T-cell (primary cell): ENCODE data around the gene DCAF7. TPM values are rescaled to one million over a fixed set of nuclear protein-coding genes. Genes with fewer than 3 reads are reported as not detected.

Experiments
- ATAC-seq, 4 experiments: fragments of 200-7000 bp in 3 of 4; fragments of 150-1000 bp in 1 of 4; cut with Tn5 transposase; replicated peaks in 1 of 4; 1 replicate in 3 of 4; 2 replicates in 1 of 4; pipeline ENCODE4 v1.10.0; 2021; ENCODE audit warnings: moderate library complexity in 3 of 4, mild to moderate bottlenecking in 2 of 4, moderate number of reproducible peaks in 1 of 4
- CTCF ChIA-PET, 2 donors: fragments of 300-600 bp; sonication (Branson Sonifier 250); formaldehyde crosslinking; loops; one replicate each; lab custom pipeline; 2022; ENCODE audit warnings: antibody characterized with exemption in 2 of 2; lab: Charles Lee
- POLR2A ChIA-PET, 2 donors: fragments of 300-600 bp; sonication (Branson Sonifier 250); formaldehyde crosslinking; loops; one replicate each; lab custom pipeline; 2022; ENCODE audit warnings: antibody characterized with exemption in 2 of 2; lab: Charles Lee
- DNase-seq, 35 experiments: peaks; one replicate each; pipeline versions ENCODE4 v3.0.0 to v3.0.0-alpha.2; 2013 to 2023
- H3K27ac ChIP-seq: one replicate; pipeline ENCODE4 v1.5.1; 2013; ENCODE audit warnings: low read length
- H3K27me3 ChIP-seq, 2 experiments: replicated peaks in 1 of 2; 1 replicate in 1 of 2; 2 replicates in 1 of 2; pipeline versions ENCODE4 v1.6.1 to v1.7.0; 2013; ENCODE audit warnings: low read length in 1 of 2, mixed read lengths in 1 of 2; ENCODE audit not compliant: control insufficient read depth in 2 of 2, insufficient read depth in 2 of 2; ENCODE audit errors: extremely low read depth in 1 of 2
- H3K36me3 ChIP-seq, 2 donors: 1 replicate in 1 of 2; 2 replicates in 1 of 2; pipeline versions ENCODE4 v1.6.1 to v1.7.0; 2013; ENCODE audit warnings: low read length in 1 of 2; ENCODE audit not compliant: control insufficient read depth in 2 of 2, insufficient read depth in 1 of 2; ENCODE audit errors: extremely low read depth in 1 of 2
- H3K4me1 ChIP-seq, 2 experiments: 1 replicate in 1 of 2; 2 replicates in 1 of 2; pipeline versions ENCODE4 v1.6.1 to v1.7.0; 2013; ENCODE audit warnings: low read length in 2 of 2, mixed read lengths in 1 of 2; ENCODE audit not compliant: insufficient read depth in 2 of 2, control insufficient read depth in 1 of 2; ENCODE audit errors: extremely low read depth in 1 of 2
- H3K4me3 ChIP-seq, 2 donors: 1 replicate in 1 of 2; 2 replicates in 1 of 2; pipeline versions ENCODE4 v1.5.1 to v1.7.0; 2013; ENCODE audit warnings: mild to moderate bottlenecking in 2 of 2, low read length in 1 of 2, moderate library complexity in 1 of 2; ENCODE audit not compliant: control insufficient read depth in 1 of 2; ENCODE audit errors: extremely low read depth in 1 of 2
- H3K9me3 ChIP-seq: 2 replicates; pipeline ENCODE4 v1.7.0; 2013
- H3K27ac Mint-ChIP-seq, 2 donors: one replicate each; pipeline ENCODE4 v1.8.0; 2020 to 2021; ENCODE audit warnings: mild to moderate bottlenecking in 2 of 2, mixed read lengths in 2 of 2
- H3K27me3 Mint-ChIP-seq, 2 donors: one replicate each; pipeline ENCODE4 v1.8.0; 2021 to 2022; ENCODE audit warnings: mixed read lengths in 2 of 2
- H3K36me3 Mint-ChIP-seq: one replicate; pipeline ENCODE4 v1.8.0; 2021; ENCODE audit warnings: mixed read lengths
- H3K4me1 Mint-ChIP-seq, 3 donors: one replicate each; pipeline ENCODE4 v1.8.0; 2020 to 2022; ENCODE audit warnings: mixed read lengths in 3 of 3, mild to moderate bottlenecking in 1 of 3
- H3K4me3 Mint-ChIP-seq, 3 donors: one replicate each; pipeline ENCODE4 v1.8.0; 2020 to 2022; ENCODE audit warnings: mild to moderate bottlenecking in 3 of 3, mixed read lengths in 3 of 3, moderate library complexity in 3 of 3
- H3K9me3 Mint-ChIP-seq, 3 donors: one replicate each; pipeline ENCODE4 v1.8.0; 2020 to 2022; ENCODE audit warnings: mixed read lengths in 3 of 3
- WGBS: methylation state at CpG from one replicate; pipeline ENCODE4 v1.1.5; 2013; ENCODE audit warnings: missing lambda C conversion rate; ENCODE audit not compliant: insufficient coverage; 5-methylcytosine and 5-hydroxymethylcytosine counted together
- total RNA-seq, 35 experiments: library from RNA in 6 of 35; stranded (reverse) in 6 of 35; fragments of 120-200 nt in 1 of 35; gene quantifications; one replicate each; pipeline versions ENCODE4 v1.2.1 to v1.2.4 and lab custom pipeline; 2013 to 2026

Gene DCAF7
- total RNA-seq, 5 donors from 2014 or later (not counting 1 experiment from before 2014, with no cell fraction given), result 39.5 to 84.4 (median 74.8) TPM

DNA sequence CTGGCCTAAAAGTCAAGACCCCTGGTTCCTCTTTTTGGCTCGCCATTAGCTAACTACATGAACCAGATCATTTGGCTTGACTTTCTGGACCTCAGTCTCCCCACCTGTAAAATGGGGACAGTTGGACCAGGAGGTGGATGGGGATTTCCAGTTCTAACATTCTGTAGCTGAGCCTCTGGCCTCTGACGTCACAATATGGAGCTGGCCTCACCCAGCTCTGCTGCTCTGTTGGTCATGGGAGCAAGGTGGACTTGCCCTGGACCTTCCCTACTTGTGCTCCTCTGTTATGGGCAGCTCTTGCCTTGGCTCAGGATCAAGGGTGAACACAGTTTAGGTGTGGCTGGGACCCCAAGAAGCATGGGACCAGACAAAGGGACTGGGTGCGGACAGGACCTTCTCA lies 43.6 kb upstream of the DCAF7 start:
- Histone ChIP-seq H3K9me3 (no peaks in the 10 kb centered on the region), H3K4me1 (no peaks in the 10 kb centered on the region), H3K27ac (no peak overlapping the region), H3K27me3 (peaks cover 0 to 41% of the 10 kb centered on the region in 2 experiments), H3K36me3 (no peaks in the 10 kb centered on the region), H3K4me3 (no peak overlapping the region)
- WGBS, result 94% methylated on average over 2 of the region's 3 CpGs
- ATAC-seq (no peak), DNase-seq (no peak)
- Mint-ChIP-seq H3K9me3 (peaks cover 0 to 5% (median 0%) of the 10 kb centered on the region in 3 donors), H3K4me1 (no peaks in the 10 kb centered on the region), H3K27ac (no peak overlapping the region), H3K36me3 (peaks cover 2% of the 10 kb centered on the region), H3K27me3 (peaks cover 27 to 34% of the 10 kb centered on the region in 2 donors), H3K4me3 (no peak overlapping the region)
- ChIA-PET POLR2A (no interaction called here), CTCF (no interaction called here)

DNA sequence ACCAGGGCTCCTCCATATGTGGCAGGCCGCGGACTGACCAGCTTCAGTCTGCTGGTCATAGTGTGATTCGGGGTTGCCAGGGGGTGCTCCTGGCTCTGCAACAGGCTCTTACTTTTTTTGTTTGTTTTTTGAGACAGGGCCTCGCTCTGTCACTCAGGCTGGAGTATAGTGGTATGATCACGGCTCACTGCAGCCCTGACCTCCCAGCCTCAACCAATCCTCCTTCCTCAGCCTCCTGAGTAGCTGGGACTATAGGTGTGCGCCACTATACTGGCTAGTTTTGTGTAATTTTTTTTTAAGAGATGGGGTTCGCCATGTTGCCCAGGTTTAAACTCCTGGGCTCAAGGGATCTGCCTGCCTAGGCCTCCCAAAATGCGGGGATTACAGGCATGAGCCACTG lies 38.9 kb upstream of the DCAF7 start:
- CTCF ChIA-PET, result no interaction called here
- no peak overlapping the region for H3K27ac ChIP-seq
- no peaks in the 10 kb centered on the region for H3K4me1 ChIP-seq
- Mint-ChIP-seq H3K27me3 (peaks cover 0 to 17% of the 10 kb centered on the region in 2 donors), H3K4me3 (no peak overlapping the region), H3K4me1 (no peaks in the 10 kb centered on the region), H3K27ac (no peak overlapping the region), H3K36me3 (peaks cover 2% of the 10 kb centered on the region), H3K9me3 (no peaks in the 10 kb centered on the region)
- POLR2A ChIA-PET, result no interaction called here
- H3K9me3 ChIP-seq, result no peaks in the 10 kb centered on the region
- WGBS, result 100% methylated on average over 2 of the region's 8 CpGs
- no peak overlapping the region for H3K4me3 ChIP-seq
- DNase-seq (no peak), ATAC-seq (no peak)
- H3K36me3 ChIP-seq, result no peaks in the 10 kb centered on the region
- H3K27me3 ChIP-seq, result peaks cover 0 to 31% of the 10 kb centered on the region in 2 experiments

DNA sequence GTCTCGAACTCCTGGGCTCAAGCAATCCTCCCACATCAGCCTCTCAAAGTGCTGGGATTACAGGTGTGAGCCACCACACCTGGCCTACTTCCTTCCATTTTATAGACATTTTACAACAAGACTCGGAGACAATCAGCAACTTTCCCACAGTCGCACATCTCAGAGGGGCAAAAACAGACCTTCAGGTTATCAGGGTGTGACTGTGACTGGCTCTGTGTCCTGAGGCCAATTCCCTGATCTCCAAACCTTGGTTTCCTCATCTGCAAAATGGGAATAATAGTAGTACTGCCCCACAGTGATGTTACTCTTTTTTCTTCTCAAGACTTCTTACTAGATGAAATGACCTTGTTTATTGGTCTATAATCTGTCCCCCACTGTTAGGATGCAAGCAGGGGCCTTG lies 37.9 kb upstream of the DCAF7 start:
- POLR2A ChIA-PET, result interaction anchor here in 1 of 2 donors (0.6 kb wide), 1 partner anchor 670 kb away, joined by 5 read pairs; no protein-coding TSS in a partner anchor
- no peaks in the 10 kb centered on the region for H3K36me3 Mint-ChIP-seq
- H3K4me3 ChIP-seq, result no peak overlapping the region
- H3K27ac Mint-ChIP-seq, result no peak overlapping the region
- no peaks in the 10 kb centered on the region for H3K9me3 Mint-ChIP-seq
- no peaks in the 10 kb centered on the region for H3K4me1 ChIP-seq
- DNase-seq (no peak), ATAC-seq (no peak)
- no peak overlapping the region for H3K4me3 Mint-ChIP-seq
- CTCF ChIA-PET, result no interaction called here
- H3K27me3 ChIP-seq, result peaks cover under 1 to 28% of the 10 kb centered on the region in 2 experiments
- peaks cover 0 to 14% of the 10 kb centered on the region in 2 donors for H3K27me3 Mint-ChIP-seq
- H3K9me3 ChIP-seq, result no peaks in the 10 kb centered on the region
- H3K4me1 Mint-ChIP-seq, result no peaks in the 10 kb centered on the region
- H3K36me3 ChIP-seq, result no peaks in the 10 kb centered on the region
- WGBS, result 83% methylated on average over 2 of the region's 3 CpGs
- H3K27ac ChIP-seq, result no peak overlapping the region

DNA sequence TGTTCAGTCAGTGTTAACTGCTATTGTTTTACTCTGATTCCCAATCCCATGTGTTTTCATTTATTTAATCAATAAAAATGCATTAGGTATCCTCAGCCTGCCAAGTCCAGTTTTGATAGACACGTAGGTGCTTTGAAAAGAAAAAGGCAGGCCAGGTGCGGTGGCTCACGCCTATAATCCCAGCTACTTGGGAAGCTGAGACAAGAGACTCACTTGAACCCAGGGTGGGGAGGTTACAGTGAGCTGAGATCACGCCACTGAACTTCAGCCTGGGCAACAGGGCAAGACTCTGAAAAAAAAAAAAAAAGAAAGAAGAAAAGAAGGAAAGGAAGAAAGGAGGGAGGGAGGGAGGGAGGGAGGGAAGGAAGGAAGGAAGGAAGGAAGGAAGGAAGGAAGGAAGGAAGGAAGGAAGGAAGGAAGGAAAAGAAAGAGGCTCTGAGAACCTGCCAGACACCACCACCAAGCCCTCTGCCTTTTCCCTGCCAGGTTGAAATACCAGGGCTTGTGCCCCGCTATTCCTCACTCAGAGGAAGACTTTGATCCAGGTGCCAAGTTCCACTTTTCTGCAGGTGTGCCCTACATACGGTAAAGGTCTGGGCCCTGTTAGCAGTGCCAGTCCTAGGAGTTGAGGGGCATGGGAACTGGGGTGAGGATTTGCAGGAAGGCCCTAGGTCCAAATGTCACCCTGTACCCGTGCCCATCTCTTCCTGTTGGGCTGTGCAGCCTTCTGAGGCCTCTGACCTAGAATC lies 37.2 kb upstream of the DCAF7 start:
- H3K4me3 Mint-ChIP-seq, result no peak overlapping the region
- H3K4me1 ChIP-seq, result no peaks in the 10 kb centered on the region
- H3K9me3 Mint-ChIP-seq, result no peaks in the 10 kb centered on the region
- no peaks in the 10 kb centered on the region for H3K4me1 Mint-ChIP-seq
- CTCF ChIA-PET, result no interaction called here
- H3K27ac ChIP-seq, result no peak overlapping the region
- H3K36me3 ChIP-seq, result no peaks in the 10 kb centered on the region
- H3K36me3 Mint-ChIP-seq, result no peaks in the 10 kb centered on the region
- ATAC-seq (no peak), DNase-seq (no peak)
- POLR2A ChIA-PET, result interaction anchor here in 1 of 2 donors (0.6 kb wide), 1 partner anchor 671 kb away, joined by 5 read pairs; no protein-coding TSS in a partner anchor
- H3K27me3 Mint-ChIP-seq, result peaks cover 0 to 11% of the 10 kb centered on the region in 2 donors
- peaks cover 2 to 24% of the 10 kb centered on the region in 2 experiments for H3K27me3 ChIP-seq
- no peak overlapping the region for H3K27ac Mint-ChIP-seq
- no peaks in the 10 kb centered on the region for H3K9me3 ChIP-seq
- WGBS, result 77% methylated on average over 6 of the region's 7 CpGs
- no peak overlapping the region for H3K4me3 ChIP-seq

DNA sequence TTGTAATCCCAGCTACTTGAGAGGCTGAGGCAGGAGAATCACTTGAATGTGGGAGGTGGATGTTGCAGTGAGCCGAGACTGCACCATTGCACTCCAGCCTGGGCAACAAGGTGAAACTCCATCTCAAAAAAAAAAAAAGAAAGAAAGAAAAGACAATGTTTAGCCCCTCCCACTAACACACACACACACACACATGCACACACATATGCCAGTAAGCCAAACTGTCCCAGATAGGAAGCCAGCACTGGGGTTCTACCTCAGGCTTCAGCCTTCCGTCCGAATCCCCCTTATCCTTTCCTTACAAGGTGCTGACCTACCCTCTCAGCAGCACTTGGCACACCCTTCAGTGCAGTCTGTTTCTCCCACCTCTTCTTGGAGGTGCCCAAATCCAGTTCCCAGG lies 35.8 kb upstream of the DCAF7 start:
- ATAC-seq (no peak), DNase-seq (no peak)
- Histone ChIP-seq H3K36me3 (no peaks in the 10 kb centered on the region), H3K4me1 (no peaks in the 10 kb centered on the region), H3K4me3 (no peak overlapping the region), H3K27me3 (peaks cover 2 to 18% of the 10 kb centered on the region in 2 experiments), H3K9me3 (no peaks in the 10 kb centered on the region), H3K27ac (no peak overlapping the region)
- POLR2A ChIA-PET, result interaction anchor here in 1 of 2 donors (0.6 kb wide), 1 partner anchor 12 kb away, joined by 10 read pairs; no protein-coding TSS in a partner anchor
- Mint-ChIP-seq H3K4me1 (no peaks in the 10 kb centered on the region), H3K4me3 (no peak overlapping the region), H3K27ac (no peak overlapping the region), H3K36me3 (no peaks in the 10 kb centered on the region), H3K27me3 (peaks cover 5 to 7% of the 10 kb centered on the region in 2 donors), H3K9me3 (no peaks in the 10 kb centered on the region)
- CTCF ChIA-PET, result no interaction called here
- 100% methylated on average over 2 of the region's 3 CpGs for WGBS

DNA sequence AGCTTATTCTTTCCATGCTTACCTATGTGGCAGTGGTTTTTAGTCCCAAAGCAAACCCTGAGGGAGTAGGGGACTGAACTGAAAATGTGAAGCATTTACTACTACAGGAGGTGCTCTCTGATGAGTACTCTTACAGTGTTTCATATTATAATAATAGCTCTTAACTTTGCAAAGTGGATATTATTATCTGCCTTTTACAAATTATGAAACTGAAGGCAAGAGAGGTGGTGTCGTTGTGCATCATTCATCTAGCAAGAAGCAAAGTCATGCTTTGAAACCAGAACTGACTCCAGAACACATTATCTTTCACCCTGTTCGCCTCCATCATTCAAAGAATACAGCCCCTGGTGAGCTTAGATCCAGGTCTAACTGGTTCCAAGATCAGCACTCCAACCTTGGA lies 35.3 kb upstream of the DCAF7 start:
- H3K9me3 Mint-ChIP-seq, result no peaks in the 10 kb centered on the region
- ChIA-PET POLR2A (interaction anchor here in 1 of 2 donors (0.6 kb wide), 1 partner anchor 11 kb away, joined by 10 read pairs; no protein-coding TSS in a partner anchor), CTCF (no interaction called here)
- H3K27me3 Mint-ChIP-seq, result peaks cover 5 to 7% of the 10 kb centered on the region in 2 donors
- H3K4me1 Mint-ChIP-seq, result no peaks in the 10 kb centered on the region
- no peaks in the 10 kb centered on the region for H3K36me3 Mint-ChIP-seq
- 29% methylated on average over 1 of the region's 2 CpGs for WGBS
- Histone ChIP-seq H3K36me3 (no peaks in the 10 kb centered on the region), H3K9me3 (no peaks in the 10 kb centered on the region), H3K27me3 (peaks cover 2 to 21% of the 10 kb centered on the region in 2 experiments), H3K4me1 (no peaks in the 10 kb centered on the region), H3K27ac (no peak overlapping the region), H3K4me3 (no peak overlapping the region)
- no peak overlapping the region for H3K4me3 Mint-ChIP-seq
- DNase-seq (no peak), ATAC-seq (no peak)
- H3K27ac Mint-ChIP-seq, result no peak overlapping the region
